ENCODE data around the gene TLR3.

DNA sequence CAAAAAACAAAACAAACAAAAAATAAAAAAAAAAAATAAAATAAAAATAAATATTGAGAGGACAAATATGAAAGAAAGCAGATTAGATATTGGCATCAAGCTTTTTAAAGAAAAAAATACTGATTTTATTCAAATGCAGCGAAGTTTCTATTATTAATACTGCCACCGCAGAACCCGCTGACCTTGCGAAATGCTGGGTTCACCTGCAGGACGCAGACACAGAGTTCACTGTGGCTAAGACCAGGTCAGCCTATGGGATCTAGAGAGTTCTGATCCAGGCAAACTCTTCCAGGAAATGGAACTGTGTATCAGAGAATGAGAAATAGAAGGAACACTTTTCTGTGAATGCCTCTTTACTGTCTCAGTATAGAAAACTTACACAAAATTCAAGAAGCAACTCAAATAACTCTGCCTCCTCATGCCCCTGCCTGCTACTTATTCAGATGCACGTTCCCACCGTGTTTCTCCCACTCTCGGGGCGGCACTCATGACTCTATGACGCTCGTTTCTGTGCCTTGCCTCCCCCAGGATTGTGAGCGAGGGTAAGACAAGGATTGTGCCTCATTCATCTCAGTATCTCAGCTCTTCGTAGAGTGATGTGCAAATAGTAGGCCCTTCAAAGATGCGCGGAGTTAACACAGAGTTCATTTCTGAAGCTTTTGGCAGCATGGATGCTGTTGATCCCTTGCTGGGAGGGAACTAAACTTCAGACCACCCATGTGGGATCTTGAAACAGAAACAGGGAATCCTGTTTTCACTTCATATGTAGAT is 44.1 kb upstream of the TLR3 start:
- TF ChIP-seq, protein P1, sequence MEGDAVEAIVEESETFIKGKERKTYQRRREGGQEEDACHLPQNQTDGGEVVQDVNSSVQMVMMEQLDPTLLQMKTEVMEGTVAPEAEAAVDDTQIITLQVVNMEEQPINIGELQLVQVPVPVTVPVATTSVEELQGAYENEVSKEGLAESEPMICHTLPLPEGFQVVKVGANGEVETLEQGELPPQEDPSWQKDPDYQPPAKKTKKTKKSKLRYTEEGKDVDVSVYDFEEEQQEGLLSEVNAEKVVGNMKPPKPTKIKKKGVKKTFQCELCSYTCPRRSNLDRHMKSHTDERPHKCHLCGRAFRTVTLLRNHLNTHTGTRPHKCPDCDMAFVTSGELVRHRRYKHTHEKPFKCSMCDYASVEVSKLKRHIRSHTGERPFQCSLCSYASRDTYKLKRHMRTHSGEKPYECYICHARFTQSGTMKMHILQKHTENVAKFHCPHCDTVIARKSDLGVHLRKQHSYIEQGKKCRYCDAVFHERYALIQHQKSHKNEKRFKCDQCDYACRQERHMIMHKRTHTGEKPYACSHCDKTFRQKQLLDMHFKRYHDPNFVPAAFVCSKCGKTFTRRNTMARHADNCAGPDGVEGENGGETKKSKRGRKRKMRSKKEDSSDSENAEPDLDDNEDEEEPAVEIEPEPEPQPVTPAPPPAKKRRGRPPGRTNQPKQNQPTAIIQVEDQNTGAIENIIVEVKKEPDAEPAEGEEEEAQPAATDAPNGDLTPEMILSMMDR (IDR thresholded peaks at IDR 0.05), result no peak
- TF ChIP-seq POLR2A (IDR thresholded peaks at IDR 0.05), result no peak

Data from testis (tissue), 2 donors.